GM15510 (cell line): ENCODE data around the gene DYNC1LI1.
A peak's percentile ranks its signal among the peaks of the same experiment; 100 is the strongest.

Experiments
- POLR2A ChIP-seq: IDR thresholded peaks from 3 replicates; pipeline ENCODE4 v1.6.1; 2011; ENCODE audit warnings: borderline replicate concordance; ENCODE audit not compliant: insufficient read length; ENCODE audit errors: extremely low read depth

DYNC1LI1 gene

DNA sequence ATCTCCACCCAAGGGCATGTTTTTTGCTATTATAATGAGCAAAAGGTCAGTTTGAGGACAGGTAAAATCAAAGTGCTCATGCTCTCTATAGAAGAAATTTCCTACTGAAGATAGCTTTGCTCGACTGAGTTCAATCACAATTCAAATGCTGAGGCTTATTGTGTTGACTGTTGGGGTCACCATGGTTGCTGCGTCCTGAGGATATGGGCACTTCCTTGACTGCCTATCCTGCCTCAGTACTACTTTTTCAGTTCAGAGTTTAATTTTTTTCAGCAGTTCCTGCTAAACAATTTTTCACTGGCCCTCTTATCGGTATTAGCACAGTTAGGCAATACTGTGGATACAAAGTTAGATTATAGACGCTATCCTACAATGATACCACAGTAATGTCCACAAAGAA is 64.2 kb downstream of the DYNC1LI1 start:
- no peak for TF ChIP-seq POLR2A

DNA sequence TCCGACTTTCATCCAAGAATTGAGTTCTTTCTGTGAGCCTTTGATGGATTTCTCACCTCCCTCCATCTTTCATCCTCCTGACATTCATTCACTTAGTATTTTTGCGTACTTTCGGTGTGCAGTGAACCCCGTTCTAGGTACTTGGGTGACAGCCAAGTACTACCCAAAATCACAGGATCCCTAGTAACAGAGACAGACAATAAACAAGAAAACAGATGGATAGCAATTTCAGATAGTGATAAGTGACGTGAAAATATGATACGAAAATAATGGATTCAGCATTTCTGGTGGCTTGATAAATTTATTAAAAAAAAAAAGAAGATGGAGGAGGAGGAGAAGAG is 67.7 kb downstream of the DYNC1LI1 start:
- no peak for TF ChIP-seq POLR2A

DNA sequence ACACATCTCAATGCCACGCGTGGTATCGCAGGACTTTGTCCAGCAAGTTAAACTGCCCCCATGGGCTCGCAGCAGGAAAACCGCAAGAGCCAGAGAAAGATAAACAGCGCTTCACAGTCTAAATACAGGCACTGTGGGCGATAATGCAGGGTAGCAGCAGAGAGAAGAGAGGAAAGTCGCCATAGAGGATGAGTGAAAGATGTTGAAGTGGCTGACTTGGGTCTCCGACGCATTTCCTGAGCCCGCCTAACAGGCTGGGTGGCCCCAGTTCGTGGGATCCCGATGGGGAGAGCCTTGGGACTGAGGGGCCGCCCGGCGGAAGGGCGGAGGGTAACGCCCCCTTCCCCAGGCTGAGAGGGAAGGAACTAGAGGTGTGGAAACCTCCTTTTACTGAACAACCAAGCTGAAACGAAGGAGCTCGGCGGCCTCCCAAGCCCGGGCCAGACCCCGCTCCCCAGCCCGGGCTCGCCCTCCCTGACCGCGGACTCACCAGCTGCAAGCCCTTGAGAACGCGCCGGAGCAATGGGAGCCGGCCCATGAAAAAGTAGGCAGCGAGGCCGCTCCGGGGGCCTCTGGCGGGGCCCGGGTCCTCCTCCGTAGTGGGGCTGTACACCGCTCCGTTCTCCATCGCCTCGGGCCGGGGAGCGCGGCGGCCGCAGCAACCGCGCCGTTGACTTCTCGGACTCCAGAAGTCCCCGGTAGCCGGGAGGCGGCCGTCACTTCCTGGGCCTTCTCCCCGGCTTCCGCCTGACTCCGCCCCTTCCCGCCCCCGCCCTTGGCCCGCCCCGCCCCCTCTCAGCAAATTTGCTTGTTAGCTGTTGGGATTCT is 68.3 kb downstream of the DYNC1LI1 start, which contains the start of gene CMTM6:
CMTM6 (minus strand) TSS at position 735 of the 828 bp plus-strand sequence; CDS start at position 628, 107 bp downstream.
- peak; percentile 86 for TF ChIP-seq POLR2A

DNA sequence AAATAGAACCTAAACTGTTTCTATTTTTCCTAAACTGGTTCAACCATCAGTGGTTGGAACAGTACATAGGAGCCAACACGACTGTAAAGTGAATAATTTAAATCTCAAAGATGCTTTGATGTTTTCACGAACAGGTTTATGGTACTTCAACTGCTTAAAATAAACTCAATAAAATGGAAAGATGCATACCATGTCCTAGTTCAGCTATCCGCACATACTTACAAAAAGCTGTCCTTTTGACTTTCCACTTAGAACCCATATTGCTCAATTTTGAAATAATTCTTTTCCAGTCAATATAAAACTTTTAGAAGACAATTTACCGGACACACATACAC is 68.9 kb downstream of the DYNC1LI1 start:
- TF ChIP-seq POLR2A = no peak

DNA sequence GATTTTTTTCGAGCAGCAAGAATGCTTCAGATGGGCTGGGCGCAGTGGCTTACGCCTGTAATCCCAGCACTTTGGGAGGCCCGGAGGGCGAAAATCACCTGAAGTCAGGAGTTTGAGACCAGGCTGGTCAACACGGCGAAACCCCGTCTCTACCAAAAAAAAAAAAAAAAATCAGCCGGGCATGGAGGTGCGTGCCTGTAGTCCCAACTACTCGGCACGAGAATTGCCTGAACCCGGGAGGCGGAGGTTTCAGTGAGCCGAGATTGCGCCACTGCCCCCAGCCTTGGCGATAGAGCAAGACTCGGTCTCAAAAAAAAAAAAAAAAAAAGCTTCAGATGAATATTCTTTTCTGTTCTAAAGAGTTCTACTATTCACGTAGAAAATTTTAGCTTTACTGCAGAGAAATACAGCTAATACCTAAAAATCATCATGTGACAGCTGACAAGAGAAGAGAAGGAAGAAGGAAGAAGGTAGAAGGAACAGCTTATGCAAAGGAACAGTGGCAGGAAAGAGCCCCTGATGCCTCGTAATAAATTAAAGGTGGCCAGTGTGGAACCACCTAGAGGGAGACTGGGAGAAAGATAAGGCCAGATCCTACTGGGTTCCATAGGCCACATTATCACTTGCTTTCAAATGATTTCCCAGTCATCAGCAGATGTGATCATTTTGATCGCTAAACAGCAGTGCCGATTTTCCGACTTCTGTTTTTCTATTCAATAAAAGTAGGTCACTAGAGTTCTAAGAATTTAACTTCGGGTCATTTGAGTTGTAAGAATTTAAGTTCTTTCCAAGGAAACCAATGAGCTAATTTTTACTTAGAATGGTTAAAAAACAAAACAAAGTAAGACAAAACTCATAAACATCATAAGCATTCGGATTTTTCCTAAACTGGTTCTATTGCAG is 69.5 kb downstream of the DYNC1LI1 start:
- no peak for TF ChIP-seq POLR2A

DNA sequence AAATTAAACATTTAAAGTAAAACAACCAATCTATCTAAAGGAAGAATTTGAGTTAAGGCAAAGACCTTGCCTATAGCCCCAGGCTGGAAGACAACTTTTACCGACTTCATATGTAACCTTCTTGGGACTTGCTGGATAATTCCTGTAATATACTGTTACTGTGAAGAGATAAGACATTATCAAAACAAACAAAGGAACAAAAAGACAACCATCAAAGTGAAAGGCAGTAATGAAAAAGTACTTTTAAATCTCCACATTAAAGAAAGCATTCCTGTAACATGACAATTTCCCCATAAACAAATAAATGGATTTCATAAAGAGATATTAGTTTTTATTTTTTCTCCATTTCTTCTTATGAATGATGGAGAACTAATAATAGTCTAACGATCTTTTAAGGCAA is 70.4 kb downstream of the DYNC1LI1 start:
- no peak for TF ChIP-seq POLR2A

DNA sequence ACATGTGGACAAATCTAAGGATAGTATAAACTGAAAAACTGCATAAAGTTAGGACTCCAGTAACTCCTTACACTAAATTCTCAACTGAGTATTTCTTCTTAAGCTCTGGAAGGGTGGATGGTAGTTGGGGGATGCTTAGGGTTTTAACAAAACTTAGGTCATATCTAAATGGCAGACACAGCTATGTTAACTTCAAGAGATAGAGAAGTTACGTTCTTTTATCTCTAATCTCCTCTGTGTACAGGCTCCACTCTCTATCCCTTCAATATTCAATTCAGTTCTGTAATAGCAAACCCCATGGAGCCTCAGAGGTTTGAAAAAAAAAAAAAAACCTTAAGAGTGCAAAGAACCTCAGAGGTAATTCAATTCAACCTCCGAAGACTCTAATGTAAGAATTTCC is 71.1 kb downstream of the DYNC1LI1 start:
- TF ChIP-seq POLR2A = no peak

DNA sequence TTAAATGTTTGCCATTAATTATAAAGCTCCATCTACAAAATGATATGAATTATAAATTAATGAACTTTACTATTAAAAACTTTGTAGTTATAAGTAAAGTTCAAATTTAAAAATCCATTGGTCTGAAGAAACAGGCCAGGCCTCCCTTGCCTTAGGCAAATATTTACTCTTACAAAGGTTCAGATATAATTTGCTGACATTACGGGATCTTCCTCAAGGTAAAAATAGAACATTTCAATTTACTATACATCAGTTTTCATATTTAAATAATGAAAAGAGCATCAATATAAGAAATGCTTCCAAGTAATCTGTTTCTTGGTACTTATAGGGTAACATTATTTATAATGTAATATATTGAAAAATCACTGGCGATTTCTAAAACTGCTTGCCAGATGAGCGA is 71.7 kb downstream of the DYNC1LI1 start:
- no peak for TF ChIP-seq POLR2A

DNA sequence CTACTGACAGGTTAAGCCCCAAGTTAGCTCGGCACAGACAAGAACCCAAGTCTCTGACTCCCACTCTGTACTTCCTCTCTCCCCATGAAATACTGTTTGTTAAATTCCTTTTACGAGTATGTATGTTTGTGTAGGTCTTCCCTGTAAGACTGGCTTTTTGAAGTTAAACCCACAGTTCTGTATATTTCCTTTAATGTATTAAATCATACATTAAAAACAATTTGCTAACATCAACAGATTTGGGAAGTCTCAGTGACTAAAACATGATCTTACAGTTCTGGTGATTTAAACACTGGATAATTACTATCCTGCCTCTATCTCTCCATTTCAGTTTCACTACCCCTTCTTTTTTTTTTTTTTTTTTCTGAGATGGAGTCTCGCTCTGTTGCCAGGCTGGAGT is 72.4 kb downstream of the DYNC1LI1 start:
- no peak for TF ChIP-seq POLR2A

DNA sequence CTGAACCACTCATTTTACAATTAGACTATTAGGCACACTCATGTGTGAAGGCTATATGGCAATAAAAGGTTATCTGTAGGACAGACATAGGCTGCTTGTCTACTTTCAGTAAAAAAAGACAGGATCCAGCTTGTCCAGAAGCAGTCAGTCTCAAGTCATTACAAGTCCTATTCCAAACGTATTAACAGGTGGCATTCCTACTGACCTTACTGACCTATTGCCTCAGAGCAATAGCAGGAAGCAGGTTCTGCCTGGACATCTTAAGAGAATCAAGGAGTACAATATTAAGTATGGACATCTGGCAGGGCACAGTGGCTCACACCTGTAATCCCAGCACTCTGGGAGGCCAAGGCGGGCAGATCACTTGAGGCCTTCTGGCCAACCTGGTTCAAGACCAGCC is 75.0 kb downstream of the DYNC1LI1 start:
- no peak for TF ChIP-seq POLR2A

DNA sequence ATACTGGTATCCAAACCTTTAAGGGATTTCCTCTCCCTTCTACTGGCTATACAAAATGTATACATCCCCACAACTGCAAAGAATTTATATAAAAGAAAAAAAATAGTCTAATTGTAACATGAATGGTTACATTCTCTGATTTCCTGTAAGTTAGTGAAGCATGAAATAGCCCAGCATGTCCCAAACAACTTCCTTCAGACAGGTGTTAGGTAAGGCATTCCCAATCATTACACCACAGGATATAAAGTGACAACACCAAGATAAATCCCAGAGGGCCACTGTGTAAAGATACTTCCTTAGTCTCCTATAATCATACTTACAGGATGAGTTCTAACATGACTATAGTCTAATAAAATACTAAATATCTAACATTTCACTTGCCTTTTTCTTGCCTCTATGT is 75.6 kb downstream of the DYNC1LI1 start:
- TF ChIP-seq POLR2A = no peak

DNA sequence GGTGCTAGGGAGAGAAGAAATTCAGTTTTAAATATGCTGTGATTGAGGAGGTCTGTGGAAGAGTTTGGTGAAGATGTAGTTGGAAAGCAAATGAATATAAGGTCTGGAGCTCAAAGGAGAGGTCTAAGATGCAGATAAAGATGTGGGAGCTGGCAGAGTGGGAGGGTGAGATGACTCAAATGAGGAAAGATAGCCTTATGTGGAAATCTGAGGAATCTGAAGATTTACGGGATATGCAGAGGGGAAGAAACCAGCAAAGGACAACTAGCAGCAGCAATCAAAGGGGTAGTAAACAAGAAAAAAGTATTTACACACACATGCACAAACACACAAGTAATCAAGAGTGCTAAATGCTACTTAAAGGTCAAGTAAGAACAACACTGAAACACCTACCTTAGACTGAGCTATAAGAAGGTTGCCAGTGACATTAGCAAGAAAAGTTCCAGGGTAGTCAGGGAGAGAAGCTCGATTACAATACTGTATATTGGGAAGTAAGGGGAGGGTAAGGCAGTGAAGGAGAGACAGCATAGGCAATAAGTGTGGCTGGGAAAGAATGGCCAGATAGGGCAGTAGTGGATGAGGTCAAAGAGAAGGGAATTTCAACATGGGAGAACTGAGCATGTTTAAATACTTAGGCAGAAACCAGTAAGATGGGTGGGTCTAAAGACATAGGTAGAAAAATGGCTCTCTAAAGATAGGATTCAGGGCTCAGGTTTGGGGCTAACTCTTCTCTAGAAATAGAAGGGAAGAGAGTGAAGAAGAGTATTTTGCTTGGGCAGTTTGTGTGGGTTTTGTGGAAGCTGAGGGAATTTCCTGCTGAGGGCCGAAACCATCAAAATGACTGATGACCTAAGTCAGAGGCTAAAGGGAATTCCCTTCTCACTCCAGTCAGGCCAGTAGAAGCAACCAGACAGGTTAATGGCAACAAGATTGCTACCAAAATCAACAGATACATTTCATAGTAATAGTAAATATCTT is 76.9 kb downstream of the DYNC1LI1 start:
- TF ChIP-seq POLR2A = no peak

DNA sequence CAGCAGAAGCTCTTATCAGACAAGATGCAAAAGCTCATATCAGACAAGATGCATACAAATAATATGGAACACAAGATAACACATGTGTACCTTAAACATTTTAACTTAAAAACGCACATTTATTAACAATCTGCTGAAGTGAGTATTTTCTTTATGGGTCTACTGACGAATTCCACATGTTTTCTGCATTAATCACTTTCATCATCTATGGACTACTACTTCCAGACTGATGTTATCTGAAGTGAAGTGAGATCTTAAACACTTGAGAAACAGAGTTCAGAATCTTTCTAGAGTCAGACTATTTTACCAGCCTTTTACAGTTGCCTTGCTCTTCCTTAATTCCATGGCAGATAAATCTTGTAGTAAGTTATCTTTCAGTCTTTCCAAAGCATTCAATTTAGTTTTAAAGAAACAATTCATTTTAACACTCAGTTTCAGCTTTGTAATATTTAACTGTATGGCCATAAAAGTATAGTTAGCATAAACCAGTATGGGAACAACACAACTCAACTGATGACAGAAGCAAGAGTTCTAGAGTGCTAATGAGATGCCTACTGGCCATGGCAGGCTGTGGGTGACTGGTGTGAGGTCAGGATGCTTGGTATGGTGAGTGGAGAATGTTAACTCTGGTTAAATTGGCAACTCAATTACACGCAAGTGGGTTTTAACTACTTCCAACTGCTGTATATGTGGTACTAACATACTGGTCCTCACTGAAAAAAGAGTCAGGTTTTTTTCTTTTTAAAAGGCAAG is 77.8 kb downstream of the DYNC1LI1 start:
- TF ChIP-seq POLR2A = no peak

DNA sequence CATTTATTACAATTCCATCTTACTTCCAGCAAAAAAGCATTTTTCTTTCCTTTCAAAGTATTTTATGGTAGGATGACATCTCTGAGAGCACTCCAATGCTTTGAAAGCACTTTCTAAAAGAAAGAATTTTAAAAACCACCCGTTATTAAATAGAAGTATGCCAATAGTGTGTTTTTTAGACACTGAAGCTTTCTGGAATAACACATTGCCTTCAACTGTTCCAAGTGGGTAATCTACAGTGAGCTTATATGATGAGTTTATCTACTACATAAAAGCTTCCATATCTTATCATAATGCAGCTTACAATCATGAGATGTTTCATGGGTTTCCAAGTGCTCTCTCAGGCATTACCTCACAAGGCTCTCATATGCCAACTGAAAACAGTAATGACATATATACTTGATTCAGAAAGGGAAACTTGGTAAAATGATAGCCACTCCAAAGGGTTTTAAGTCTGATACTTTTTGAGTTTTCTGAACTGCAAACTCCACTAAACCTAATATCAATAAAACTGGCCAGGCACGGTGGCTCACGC is 82.1 kb downstream of the DYNC1LI1 start:
- TF ChIP-seq POLR2A = no peak
